ENCODE measurements around the gene PNMA1. TPM values are rescaled to one million over a fixed set of nuclear protein-coding genes. Genes with fewer than 3 reads are reported as not detected.

PNMA1 gene
- total and polyA plus RNA-seq, 2 donors (not counting 1 experiment from before 2014, with no cell fraction given), result 9.5 to 31.6 TPM

DNA sequence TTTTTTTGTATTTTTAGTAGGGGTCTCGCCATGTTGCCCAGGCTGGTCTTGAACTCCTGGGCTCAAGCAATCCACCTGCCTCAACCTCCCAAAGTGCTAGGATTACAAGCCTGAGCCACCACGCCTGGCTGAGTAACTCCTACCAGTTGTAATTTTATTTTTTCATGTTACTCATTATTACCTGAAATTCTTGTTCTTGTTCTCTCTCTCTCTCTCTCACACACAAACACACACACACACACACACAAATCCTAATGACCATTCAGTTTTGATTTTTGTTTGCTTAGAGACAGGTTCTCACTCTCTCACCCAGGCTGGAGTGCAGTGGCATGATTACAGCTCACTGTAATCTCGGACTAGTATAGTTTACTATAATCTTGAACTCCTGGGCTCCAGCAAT lies 39.2 kb downstream of the PNMA1 start:
- Mint-ChIP-seq H3K4me3 (no peak overlapping the region), H3K4me1 (no peaks in the 10 kb centered on the region), H3K9me3 (ENCODE audit: insufficient read depth) (no peaks in the 10 kb centered on the region), H3K27ac (no peak overlapping the region), H3K27me3 (no peaks in the 10 kb centered on the region)
- TF ChIP-seq, protein P1, sequence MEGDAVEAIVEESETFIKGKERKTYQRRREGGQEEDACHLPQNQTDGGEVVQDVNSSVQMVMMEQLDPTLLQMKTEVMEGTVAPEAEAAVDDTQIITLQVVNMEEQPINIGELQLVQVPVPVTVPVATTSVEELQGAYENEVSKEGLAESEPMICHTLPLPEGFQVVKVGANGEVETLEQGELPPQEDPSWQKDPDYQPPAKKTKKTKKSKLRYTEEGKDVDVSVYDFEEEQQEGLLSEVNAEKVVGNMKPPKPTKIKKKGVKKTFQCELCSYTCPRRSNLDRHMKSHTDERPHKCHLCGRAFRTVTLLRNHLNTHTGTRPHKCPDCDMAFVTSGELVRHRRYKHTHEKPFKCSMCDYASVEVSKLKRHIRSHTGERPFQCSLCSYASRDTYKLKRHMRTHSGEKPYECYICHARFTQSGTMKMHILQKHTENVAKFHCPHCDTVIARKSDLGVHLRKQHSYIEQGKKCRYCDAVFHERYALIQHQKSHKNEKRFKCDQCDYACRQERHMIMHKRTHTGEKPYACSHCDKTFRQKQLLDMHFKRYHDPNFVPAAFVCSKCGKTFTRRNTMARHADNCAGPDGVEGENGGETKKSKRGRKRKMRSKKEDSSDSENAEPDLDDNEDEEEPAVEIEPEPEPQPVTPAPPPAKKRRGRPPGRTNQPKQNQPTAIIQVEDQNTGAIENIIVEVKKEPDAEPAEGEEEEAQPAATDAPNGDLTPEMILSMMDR (IDR thresholded peaks at IDR 0.05), result no peak
- no peak for TF ChIP-seq EZH2 (IDR thresholded peaks at IDR 0.05; ENCODE audit: borderline replicate concordance, insufficient read depth, low read depth, low read length, poor library complexity, severe bottlenecking)
- Histone ChIP-seq H3K79me2 (ENCODE audit: control insufficient read depth, insufficient read depth, low read length) (no peaks in the 10 kb centered on the region), H4K20me1 (ENCODE audit: control insufficient read depth, insufficient read depth, low read length, poor library complexity, severe bottlenecking) (no peaks in the 10 kb centered on the region), H3K27ac (ENCODE audit: low read length in 2 of 2) (no peak overlapping the region), H2AFZ (ENCODE audit: insufficient read depth, low read depth, low read length, poor library complexity, severe bottlenecking) (no peak overlapping the region), H3K27me3 (replicated peaks in 1 of 4; ENCODE audit: control extremely low read depth in 1 of 4, control insufficient read depth in 3 of 4, insufficient read depth in 4 of 4, low read length in 3 of 4) (no peaks in the 10 kb centered on the region), H3K4me3 (ENCODE audit: control extremely low read depth in 1 of 5, extremely low read depth in 1 of 5, insufficient read depth in 1 of 5, low read depth in 2 of 5, low read length in 4 of 5) (no peak overlapping the region), H3K9me3 (ENCODE audit: control extremely low read depth in 1 of 3, control insufficient read depth in 2 of 3, insufficient read depth in 1 of 3, low read length in 2 of 3) (no peaks in the 10 kb centered on the region), H3K4me2 (replicated peaks; ENCODE audit: low read depth, low read length, poor library complexity, severe bottlenecking) (no peak overlapping the region), H3K4me1 (ENCODE audit: control insufficient read depth in 2 of 2, insufficient read depth in 2 of 2, low read length in 2 of 2) (no peaks in the 10 kb centered on the region), H3K9ac (ENCODE audit: low read length) (no peak overlapping the region), H3K36me3 (replicated peaks in 1 of 2; ENCODE audit: control extremely low read depth in 1 of 2, control insufficient read depth in 1 of 2, extremely low read depth in 1 of 2, insufficient read depth in 2 of 2, low read length in 1 of 2) (no peaks in the 10 kb centered on the region)
- ATAC-seq (ENCODE audit: low read depth) (no peak), DNase-seq (no peak)
- intact Hi-C loops (cut with micrococcal nuclease), result no loop called here
- ChIA-PET POLR2A (no interaction called here), CTCF (interaction anchor here (0.9 kb wide), 1 partner anchor 152 kb away, joined by 3 read pairs; no protein-coding TSS in a partner anchor)
- 100% methylated on average over 1 of the region's 3 CpGs for whole genome bisulfite sequencing (ENCODE audit: insufficient coverage)

DNA sequence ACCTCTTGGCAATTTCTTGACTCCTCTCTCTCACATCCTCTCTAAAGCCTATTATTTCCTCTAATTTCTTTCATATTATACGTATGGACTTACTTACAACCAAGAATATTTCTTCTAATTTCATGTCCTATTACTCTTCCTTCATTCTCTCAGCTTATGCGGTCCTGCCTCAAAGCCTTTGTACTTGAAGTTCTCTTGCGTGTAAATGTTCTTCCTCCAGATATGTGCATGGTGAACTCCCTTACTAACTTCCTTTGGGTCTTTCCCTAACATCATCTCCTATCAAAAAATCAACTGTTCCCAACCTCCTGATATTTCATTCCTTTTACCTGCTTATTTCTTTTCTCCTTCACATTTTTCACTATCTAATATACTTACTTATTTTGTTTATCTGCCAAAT lies 46.3 kb downstream of the PNMA1 start:
- no peaks in the 10 kb centered on the region for H3K36me3 ChIP-seq (replicated peaks in 1 of 2; ENCODE audit: control extremely low read depth in 1 of 2, control insufficient read depth in 1 of 2, extremely low read depth in 1 of 2, insufficient read depth in 2 of 2, low read length in 1 of 2)
- Mint-ChIP-seq H3K4me1 (no peaks in the 10 kb centered on the region), H3K4me3 (no peak overlapping the region), H3K9me3 (ENCODE audit: insufficient read depth) (no peaks in the 10 kb centered on the region), H3K27me3 (no peaks in the 10 kb centered on the region), H3K27ac (no peak overlapping the region)
- no peaks in the 10 kb centered on the region for H3K9me3 ChIP-seq (ENCODE audit: control extremely low read depth in 1 of 3, control insufficient read depth in 2 of 3, insufficient read depth in 1 of 3, low read length in 2 of 3)
- H3K4me2 ChIP-seq (replicated peaks; ENCODE audit: low read depth, low read length, poor library complexity, severe bottlenecking), result no peak overlapping the region
- H3K79me2 ChIP-seq (ENCODE audit: control insufficient read depth, insufficient read depth, low read length), result no peaks in the 10 kb centered on the region
- ChIA-PET CTCF (no interaction called here), POLR2A (no interaction called here)
- DNase-seq (no peak), ATAC-seq (ENCODE audit: low read depth) (no peak)
- 100% methylated on average over 3 of the region's 3 CpGs for WGBS (ENCODE audit: insufficient coverage)
- TF ChIP-seq, protein P1 (IDR thresholded peaks at IDR 0.05), result no peak
- TF ChIP-seq EZH2 (IDR thresholded peaks at IDR 0.05; ENCODE audit: borderline replicate concordance, insufficient read depth, low read depth, low read length, poor library complexity, severe bottlenecking), result no peak
- H2AFZ ChIP-seq (ENCODE audit: insufficient read depth, low read depth, low read length, poor library complexity, severe bottlenecking), result no peak overlapping the region
- H3K9ac ChIP-seq (ENCODE audit: low read length), result no peak overlapping the region
- H4K20me1 ChIP-seq (ENCODE audit: control insufficient read depth, insufficient read depth, low read length, poor library complexity, severe bottlenecking), result no peaks in the 10 kb centered on the region
- H3K4me1 ChIP-seq (ENCODE audit: control insufficient read depth in 2 of 2, insufficient read depth in 2 of 2, low read length in 2 of 2), result no peaks in the 10 kb centered on the region
- intact Hi-C loops (cut with micrococcal nuclease), result no loop called here
- no peaks in the 10 kb centered on the region for H3K27me3 ChIP-seq (replicated peaks in 1 of 4; ENCODE audit: control extremely low read depth in 1 of 4, control insufficient read depth in 3 of 4, insufficient read depth in 4 of 4, low read length in 3 of 4)
- H3K27ac ChIP-seq (ENCODE audit: low read length in 2 of 2), result no peak overlapping the region
- no peak overlapping the region for H3K4me3 ChIP-seq (ENCODE audit: control extremely low read depth in 1 of 5, extremely low read depth in 1 of 5, insufficient read depth in 1 of 5, low read depth in 2 of 5, low read length in 4 of 5)
